NCI-H146 treated with DMSO at 0.1 percent for 48 hours (cell line): ENCODE results near the gene FAM53C.
"Not testable (repeated sequence)": the region's sequence is repeated elsewhere in the genome, so short reads cannot be mapped to it uniquely, and the experiment has no call there.

Source experiments
- DNase-seq: peaks from one replicate; lab custom pipeline; 2025; ENCODE audit not compliant: unreplicated experiment; lab: John Stamatoyannopoulos, UW

The FAM53C gene

GRCh38 chr5:138337685-138338410 is at the start of gene FAM53C:
Gene FAM53C, plus strand, starts transcription at chr5:138338266. Its CDS starts 3,070 bp downstream, at chr5:138341336.
- DNase-seq: peak; percentile 80

GRCh38 chr5:138289296-138289695 is 48.8 kb upstream of the FAM53C start:
- no peak for DNase-seq

GRCh38 chr5:138303372-138303771 is 34.7 kb upstream of the FAM53C start:
- no peak for DNase-seq

- DNase-seq: no peak
Measured at GRCh38 chr5:138305797-138306196, 32.3 kb upstream of the FAM53C start.

- DNase-seq: no peak
Measured at GRCh38 chr5:138315751-138316278, 22.3 kb upstream of the FAM53C start.

- DNase-seq: no peak
Measured at GRCh38 chr5:138316355-138316754, 21.7 kb upstream of the FAM53C start.

GRCh38 chr5:138318211-138318610 is 19.9 kb upstream of the FAM53C start:
- not testable (repeated sequence) for DNase-seq

GRCh38 chr5:138330813-138331448 is 7.1 kb upstream of the FAM53C start:
- DNase-seq: no peak

GRCh38 chr5:138331449-138332368 is 6.4 kb upstream of the FAM53C start, which contains the start of gene CDC25C:
Gene CDC25C, minus strand, starts transcription at chr5:138331804. Its CDS starts 624 bp downstream, at chr5:138331180.
- DNase-seq: peak; percentile 95

- DNase-seq: no peak
Measured at GRCh38 chr5:138334867-138335447, 3.1 kb upstream of the FAM53C start.

GRCh38 chr5:138336952-138337684 is 948 bp upstream of the FAM53C start:
- peak; percentile 80 for DNase-seq

- DNase-seq: no peak
Measured at GRCh38 chr5:138338411-138339090, 485 bp downstream of the FAM53C start.

GRCh38 chr5:138339091-138339456 is 1.0 kb downstream of the FAM53C start:
- DNase-seq: no peak

- no peak for DNase-seq
Measured at GRCh38 chr5:138339464-138339863, 1.4 kb downstream of the FAM53C start.

GRCh38 chr5:138340008-138340407 is 1.9 kb downstream of the FAM53C start:
- DNase-seq: no peak

- no peak for DNase-seq
Measured at GRCh38 chr5:138344887-138345622, 7.0 kb downstream of the FAM53C start.

- no peak for DNase-seq
Measured at GRCh38 chr5:138346889-138347288, 8.8 kb downstream of the FAM53C start.

GRCh38 chr5:138349852-138350562 is 11.9 kb downstream of the FAM53C start:
- DNase-seq: no peak
